Heart right ventricle (tissue), 16 donors: ENCODE measurements around the gene ZNF746. TPM values are rescaled to one million over a fixed set of nuclear protein-coding genes. Genes with fewer than 3 reads are reported as not detected.
"Not testable (repeated sequence)": the region's sequence is repeated elsewhere in the genome, so short reads cannot be mapped to it uniquely, and the experiment has no call there.

ENCODE experiments used
- ATAC-seq, 8 donors: fragments of 200-7000 bp; cut with Tn5 transposase; one replicate each; pipeline ENCODE4 v1.9.1; 2020; ENCODE audit warnings: mild to moderate bottlenecking in 8 of 8, moderate library complexity in 8 of 8, moderate number of reproducible peaks in 1 of 8
- DNase-seq, 2 donors: peaks; one replicate each; pipeline ENCODE4 v3.0.0-alpha.2; 2020
- H3K27ac ChIP-seq, 10 donors: fragments of 200-600 bp; sonication (generic) in 2 of 10; one replicate each; pipeline versions ENCODE4 v1.5.0 to v1.8.0; 2020 to 2022; ENCODE audit warnings: mild to moderate bottlenecking in 3 of 10
- H3K27me3 ChIP-seq, 7 donors: fragments of 200-600 bp; one replicate each; pipeline ENCODE4 v1.8.0; 2021 to 2022; ENCODE audit warnings: mild to moderate bottlenecking in 2 of 7
- H3K36me3 ChIP-seq, 9 donors: fragments of 200-600 bp; sonication (generic) in 1 of 9; one replicate each; pipeline versions ENCODE4 v1.5.0 to v1.8.0; 2020 to 2022; ENCODE audit warnings: mild to moderate bottlenecking in 2 of 9
- H3K4me1 ChIP-seq, 9 donors: fragments of 200-600 bp; sonication (generic) in 1 of 9; one replicate each; pipeline versions ENCODE4 v1.5.0 to v1.8.0; 2020 to 2022; ENCODE audit warnings: mild to moderate bottlenecking in 4 of 9
- H3K4me3 ChIP-seq, 10 donors: fragments of 200-600 bp; sonication (generic) in 2 of 10; one replicate each; pipeline versions ENCODE4 v1.5.0 to v1.8.0; 2020 to 2022; ENCODE audit warnings: mild to moderate bottlenecking in 7 of 10, moderate library complexity in 2 of 10
- H3K9me3 ChIP-seq, 11 donors: fragments of 200-600 bp in 10 of 11; sonication (generic) in 2 of 11; one replicate each; pipeline versions ENCODE4 v1.5.0 to v1.8.0; 2013 to 2022; ENCODE audit warnings: mild to moderate bottlenecking in 2 of 11, control low read depth in 1 of 11, moderate library complexity in 1 of 11
- WGBS, 2 donors: extraction: QIAGEN DNeasy Blood & Tissue Kit; methylation state at CpG; one replicate each; pipeline ENCODE4 v1.1.7; 2013; ENCODE audit warnings: inconsistent platforms in 1 of 2; 5-methylcytosine and 5-hydroxymethylcytosine counted together
- intact Hi-C, 10 donors: fragments of 100-400 bp; cut with DNase I; formaldehyde crosslinking; loops; one replicate each; pipeline versions ENCODE4 v1.11.1 to v1.14.2; 2022
- polyA plus RNA-seq, 2 donors: library from polyadenylated mRNA; stranded (reverse); fragments of 200-250 nt; gene quantifications; one replicate each; pipeline ENCODE4 v1.2.3, GENCODE V29; 2013
- total RNA-seq, 10 donors: library from RNA; stranded (reverse); fragmentation: NEBNext Ultra II Directional in 3 of 10; extraction: Animal tissue kit (Norgen Biotek cat#: 25700) in 3 of 10; gene quantifications; one replicate each; pipeline versions ENCODE4 v1.2.1 to v1.2.4, GENCODE V29; 2021 to 2023
- TF ChIP-seq, protein P1 (sequence below), 9 donors: fragments of 200-600 bp; sonication (generic) in 2 of 9; IDR thresholded peaks; one replicate each; pipeline versions ENCODE4 v1.5.0 to v1.8.0; 2021 to 2022; ENCODE audit warnings: antibody characterized with exemption in 9 of 9, mild to moderate bottlenecking in 5 of 9, moderate library complexity in 1 of 9
- donor health status: Arrhythmogenic right ventricular cardiomyopathy.
- donor health status: ischemic (EF 13 %, LVEDD 7.1; RV severe dilation, severe dysfunction).
- donor health status: healthy with polysubstance abuse.
- donor health status: DM: no; HTN: yes; CAD: no.
- donor health status: DM: no; HTN: no; CAD: no.
- donor health status: ischemic (EF 25% LVEDD 6.9; RV normal size, moderate dysfunction).
- donor health status: ischemic (EF 25% LVEDD 5.7; RV mildly dilated, moderate dysfunction).
- donor health status: healthy.
- donor health status: DM: yes; HTN: yes; CAD: no.
- donor health status: Ischemic cardiomyopathy.
- donor health status: ischemic (EF 35%, LVEDD 5.7; RV mildly dilated, moderate dysfunction).
- donor health status: nonischemic (EF 11% LVEDD 7.7; RV severe dilation, severe dysfunction).
- donor health status: DM: yes; HTN: yes; CAD: no.
- donor health status: PGD.
- donor health status: ischemic (EF 29% LVEDD 5.4; RV normal size, mild dysfunction).
- donor health status: nonischemic (EF 23%, LVEDD 6.1; RV moderate dilation, normal function).

ZNF746 gene
- total and polyA plus RNA-seq, 12 donors = 4.5 to 10.5 (median 8.1) TPM

DNA sequence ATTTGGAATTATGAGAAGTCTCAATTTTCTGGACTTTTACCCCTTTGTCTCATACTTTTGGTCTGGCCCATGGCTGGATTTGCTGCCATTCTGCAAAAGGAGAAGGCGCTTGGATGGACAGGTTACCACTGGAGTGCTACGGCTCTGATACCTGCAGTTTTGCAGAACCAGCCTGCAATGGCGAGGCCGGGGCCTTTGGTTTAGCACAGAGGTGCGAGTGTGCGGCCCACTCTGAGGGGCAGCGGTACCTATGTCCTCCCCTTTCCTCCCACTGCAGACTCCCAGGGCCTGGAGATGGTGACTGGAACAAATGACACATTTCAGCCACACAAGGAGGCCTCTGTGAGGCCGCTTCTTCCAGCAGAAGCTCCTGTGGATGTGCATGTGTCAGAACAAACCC is 48.6 kb downstream of the ZNF746 start:
- no peaks in the 10 kb centered on the region for H3K4me1 ChIP-seq
- H3K27me3 ChIP-seq = no peaks in the 10 kb centered on the region
- H3K4me3 ChIP-seq = no peak overlapping the region
- no peak for ATAC-seq
- TF ChIP-seq, protein P1, sequence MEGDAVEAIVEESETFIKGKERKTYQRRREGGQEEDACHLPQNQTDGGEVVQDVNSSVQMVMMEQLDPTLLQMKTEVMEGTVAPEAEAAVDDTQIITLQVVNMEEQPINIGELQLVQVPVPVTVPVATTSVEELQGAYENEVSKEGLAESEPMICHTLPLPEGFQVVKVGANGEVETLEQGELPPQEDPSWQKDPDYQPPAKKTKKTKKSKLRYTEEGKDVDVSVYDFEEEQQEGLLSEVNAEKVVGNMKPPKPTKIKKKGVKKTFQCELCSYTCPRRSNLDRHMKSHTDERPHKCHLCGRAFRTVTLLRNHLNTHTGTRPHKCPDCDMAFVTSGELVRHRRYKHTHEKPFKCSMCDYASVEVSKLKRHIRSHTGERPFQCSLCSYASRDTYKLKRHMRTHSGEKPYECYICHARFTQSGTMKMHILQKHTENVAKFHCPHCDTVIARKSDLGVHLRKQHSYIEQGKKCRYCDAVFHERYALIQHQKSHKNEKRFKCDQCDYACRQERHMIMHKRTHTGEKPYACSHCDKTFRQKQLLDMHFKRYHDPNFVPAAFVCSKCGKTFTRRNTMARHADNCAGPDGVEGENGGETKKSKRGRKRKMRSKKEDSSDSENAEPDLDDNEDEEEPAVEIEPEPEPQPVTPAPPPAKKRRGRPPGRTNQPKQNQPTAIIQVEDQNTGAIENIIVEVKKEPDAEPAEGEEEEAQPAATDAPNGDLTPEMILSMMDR (IDR thresholded peaks at IDR 0.05) = no peak
- WGBS, 2 donors = 89 to 91% methylated on average over 8 of the region's 8 CpGs
- peaks cover 0 to 100% (median 48%) of the 10 kb centered on the region in 9 donors for H3K36me3 ChIP-seq
- no peaks in the 10 kb centered on the region for H3K9me3 ChIP-seq
- H3K27ac ChIP-seq = no peak overlapping the region
- intact Hi-C loops = no loop called here
- no peak for DNase-seq

DNA sequence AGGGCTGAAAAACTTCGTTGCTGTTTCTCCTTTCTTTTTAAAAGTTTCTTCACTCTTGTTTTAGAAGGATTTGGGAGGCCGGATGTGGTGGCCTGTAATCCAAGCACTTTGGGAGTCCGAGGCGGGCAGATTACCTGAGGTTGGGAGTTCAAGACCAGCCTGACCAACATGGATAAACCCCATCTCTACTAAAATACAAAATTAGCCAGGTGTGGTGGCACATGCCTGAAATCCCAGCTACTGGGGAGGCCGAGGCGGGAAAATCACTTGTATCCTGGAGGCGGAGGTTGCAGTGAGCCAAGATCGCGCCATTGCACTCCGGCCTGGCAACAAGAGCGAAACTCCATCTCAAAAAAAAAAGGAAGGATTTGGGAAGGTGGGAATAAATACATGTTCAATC is 51.6 kb downstream of the ZNF746 start:
- intact Hi-C loops, H3K4me1 ChIP-seq, ATAC-seq, H3K27me3 ChIP-seq, H3K9me3 ChIP-seq, DNase-seq, H3K4me3 ChIP-seq, H3K27ac ChIP-seq: not testable (repeated sequence)
- H3K36me3 ChIP-seq = peaks cover 0 to 87% (median 37%) of the 10 kb centered on the region in 9 donors
- 98% methylated on average over 11 of the region's 11 CpGs for WGBS, 2 donors

DNA sequence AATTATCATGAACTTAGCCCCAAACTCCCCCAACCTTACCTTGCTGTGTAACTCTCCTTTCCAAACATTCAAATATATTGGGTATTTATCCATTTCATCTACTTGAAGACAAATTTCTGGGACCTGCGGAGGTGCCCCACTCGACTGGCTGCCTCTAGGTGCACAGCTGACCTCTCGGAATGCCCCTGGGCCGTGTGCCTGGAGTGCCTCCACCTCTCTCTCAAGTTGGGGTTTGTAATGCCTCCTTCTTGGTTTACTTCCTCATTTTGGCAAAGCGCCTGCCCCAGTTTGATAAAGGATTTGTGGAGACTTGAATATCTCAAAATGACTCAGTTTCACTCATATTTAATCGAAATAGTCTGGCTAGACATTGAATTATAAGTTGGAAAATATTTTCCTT is 53.3 kb downstream of the ZNF746 start:
- intact Hi-C loops = no loop called here
- Histone ChIP-seq H3K4me3 (no peak overlapping the region), H3K27ac (no peak overlapping the region), H3K36me3 (peaks cover 0 to 80% (median 20%) of the 10 kb centered on the region in 9 donors), H3K9me3 (no peaks in the 10 kb centered on the region), H3K4me1 (no peaks in the 10 kb centered on the region), H3K27me3 (no peaks in the 10 kb centered on the region)
- no peak for DNase-seq
- WGBS, 2 donors = 91% methylated on average over 6 of the region's 6 CpGs
- no peak for ATAC-seq
- TF ChIP-seq, protein P1 (IDR thresholded peaks at IDR 0.05) = no peak

DNA sequence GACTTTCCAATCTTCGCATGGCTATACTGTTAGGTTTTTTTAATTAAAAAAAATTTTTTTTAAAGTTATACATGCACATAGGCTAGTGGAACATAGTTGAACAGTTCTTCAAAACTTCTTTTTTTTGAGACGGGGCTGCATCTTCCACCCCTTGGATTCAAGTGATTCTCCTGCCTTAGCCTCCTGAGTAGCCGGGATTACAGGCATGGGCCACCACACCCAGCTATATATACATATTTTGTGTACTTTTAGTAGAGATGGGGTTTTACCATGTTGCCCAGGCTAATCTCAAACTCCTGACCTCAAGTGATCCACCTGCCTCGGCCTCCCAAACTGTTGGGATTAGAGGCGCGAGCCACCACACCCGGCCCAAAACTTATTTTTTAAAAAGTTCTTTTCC is 54.1 kb downstream of the ZNF746 start:
- WGBS, 2 donors = 97 to 98% methylated on average over 7 of the region's 7 CpGs
- intact Hi-C loops = no loop called here
- peaks cover 0 to 74% (median 13%) of the 10 kb centered on the region in 9 donors for H3K36me3 ChIP-seq

DNA sequence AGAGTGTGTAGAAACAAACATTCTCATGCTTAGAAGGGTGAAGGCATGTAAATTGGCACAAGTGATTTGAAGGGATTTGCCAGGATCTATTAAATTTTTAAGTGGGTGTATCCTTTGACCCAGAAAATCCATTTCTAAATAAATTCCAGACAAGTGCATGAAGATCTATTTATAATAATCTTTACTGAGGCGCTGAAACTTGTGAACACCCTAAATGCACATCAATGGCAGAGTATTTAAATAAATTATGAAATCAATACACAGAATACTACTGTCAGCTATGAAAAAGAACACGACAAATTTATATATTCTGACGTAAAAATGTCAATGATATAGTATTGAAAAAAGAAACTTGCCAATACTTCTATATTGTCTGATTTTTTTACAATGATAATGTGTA is 54.7 kb downstream of the ZNF746 start:
- H3K27me3 ChIP-seq = no peaks in the 10 kb centered on the region
- no peaks in the 10 kb centered on the region for H3K4me1 ChIP-seq
- no peak overlapping the region for H3K27ac ChIP-seq
- ATAC-seq (no peak), DNase-seq (no peak)
- H3K9me3 ChIP-seq = no peaks in the 10 kb centered on the region
- intact Hi-C loops = no loop called here
- no peak overlapping the region for H3K4me3 ChIP-seq
- TF ChIP-seq, protein P1 (IDR thresholded peaks at IDR 0.05) = no peak
- 78% methylated on average over 3 of the region's 3 CpGs for WGBS, 2 donors
- H3K36me3 ChIP-seq = peaks cover 0 to 75% (median 12%) of the 10 kb centered on the region in 9 donors

More for the DNA sequence above, 54.1 kb downstream of the ZNF746 start:
- TF ChIP-seq, protein P1 (IDR thresholded peaks at IDR 0.05) = no peak
- H3K27me3 ChIP-seq = no peaks in the 10 kb centered on the region
- H3K9me3 ChIP-seq = no peaks in the 10 kb centered on the region
- DNase-seq (no peak), ATAC-seq (no peak)
- no peak overlapping the region for H3K27ac ChIP-seq
- H3K4me1 ChIP-seq = no peaks in the 10 kb centered on the region
- no peak overlapping the region for H3K4me3 ChIP-seq
